ENCODE measurements around the gene GLRA1.
"Not testable (repeated sequence)": the region's sequence is repeated elsewhere in the genome, so short reads cannot be mapped to it uniquely, and the experiment has no call there.

The GLRA1 gene

GRCh38 chr5:151805414-151806223 is 119.0 kb downstream of the GLRA1 start:
- TF ChIP-seq ZNF274 (IDR thresholded peaks at IDR 0.05; ENCODE audit: low read depth, low read length) = no peak
- H3K4me3 ChIP-seq (ENCODE audit: low read length) = no peak overlapping the region

GRCh38 chr5:151800532-151800931 is 124.1 kb downstream of the GLRA1 start:
- TF ChIP-seq ZNF274 (IDR thresholded peaks at IDR 0.05; ENCODE audit: low read depth, low read length) = no peak
- H3K4me3 ChIP-seq (ENCODE audit: low read length) = no peak overlapping the region

- no peak for TF ChIP-seq ZNF274 (IDR thresholded peaks at IDR 0.05; ENCODE audit: low read depth, low read length)
These were observed 125.2 kb downstream of the GLRA1 start for GRCh38 chr5:151799407-151799806.

DNA sequence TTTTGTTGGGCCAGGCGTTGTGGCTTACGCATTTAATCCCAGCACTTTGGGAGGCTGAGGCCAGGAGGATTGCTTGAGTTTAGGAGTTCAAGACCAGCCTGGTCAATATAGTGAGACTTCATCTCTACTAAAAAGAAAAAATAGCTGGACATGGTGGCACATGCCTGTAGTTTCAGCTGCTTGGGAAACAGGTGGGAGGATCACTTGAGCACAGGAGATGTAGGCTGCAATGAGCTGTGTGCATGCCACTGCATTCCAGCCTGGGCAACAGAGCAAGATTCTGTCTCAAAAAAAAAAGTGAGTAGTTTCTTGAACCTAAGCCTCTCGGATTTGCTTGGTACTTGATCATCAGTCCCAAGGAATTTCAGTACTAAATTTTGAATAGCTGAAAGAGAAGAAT is 126.0 kb downstream of the GLRA1 start:
- H3K4me3 ChIP-seq (ENCODE audit: low read length) = no peak overlapping the region
- no peak for TF ChIP-seq ZNF274 (IDR thresholded peaks at IDR 0.05; ENCODE audit: low read depth, low read length)

More at GRCh38 chr5:151799407-151799806, 125.2 kb downstream of the GLRA1 start:
- no peak overlapping the region for H3K4me3 ChIP-seq (ENCODE audit: low read length)

- TF ChIP-seq ZNF274 (IDR thresholded peaks at IDR 0.05; ENCODE audit: low read depth, low read length) = no peak
- H3K4me3 ChIP-seq (ENCODE audit: low read length) = no peak overlapping the region
These were observed 129.2 kb downstream of the GLRA1 start for GRCh38 chr5:151795426-151795825.

DNA sequence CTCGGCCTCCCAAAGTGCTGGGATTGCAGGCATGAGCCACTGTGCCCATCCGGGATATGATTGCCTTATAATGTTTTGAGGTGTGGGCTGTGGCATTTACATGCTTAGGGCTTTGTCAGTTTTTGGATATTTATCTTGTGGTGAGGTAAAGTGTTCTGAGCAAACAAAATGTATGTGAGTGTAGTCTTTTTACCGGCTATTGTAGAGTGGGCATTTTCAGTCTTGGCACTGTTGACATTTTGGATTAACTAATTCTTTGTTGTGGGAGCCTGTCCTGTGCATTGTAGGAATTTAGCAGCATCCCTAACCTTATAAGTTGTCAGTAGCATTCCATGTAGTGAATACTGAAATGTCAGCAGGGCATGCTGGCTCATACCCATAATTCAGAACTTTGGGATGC is 131.3 kb downstream of the GLRA1 start:
- TF ChIP-seq ZNF274 (IDR thresholded peaks at IDR 0.05; ENCODE audit: low read depth, low read length) = no peak
- H3K4me3 ChIP-seq (ENCODE audit: low read length) = no peak overlapping the region

- no peak for TF ChIP-seq ZNF274 (IDR thresholded peaks at IDR 0.05; ENCODE audit: low read depth, low read length)
These were observed 136.8 kb downstream of the GLRA1 start for GRCh38 chr5:151787817-151788216.

GRCh38 chr5:151786468-151786867 is 138.2 kb downstream of the GLRA1 start:
- H3K4me3 ChIP-seq (ENCODE audit: low read length) = no peak overlapping the region
- no peak for TF ChIP-seq ZNF274 (IDR thresholded peaks at IDR 0.05; ENCODE audit: low read depth, low read length)

More at GRCh38 chr5:151787817-151788216, 136.8 kb downstream of the GLRA1 start:
- no peak overlapping the region for H3K4me3 ChIP-seq (ENCODE audit: low read length)

GRCh38 chr5:151784141-151784540 is 140.5 kb downstream of the GLRA1 start:
- no peak overlapping the region for H3K4me3 ChIP-seq (ENCODE audit: low read length)
- no peak for TF ChIP-seq ZNF274 (IDR thresholded peaks at IDR 0.05; ENCODE audit: low read depth, low read length)

GRCh38 chr5:151783664-151784063 is 141.0 kb downstream of the GLRA1 start:
- not testable (repeated sequence) for H3K4me3 ChIP-seq (ENCODE audit: low read length)

DNA sequence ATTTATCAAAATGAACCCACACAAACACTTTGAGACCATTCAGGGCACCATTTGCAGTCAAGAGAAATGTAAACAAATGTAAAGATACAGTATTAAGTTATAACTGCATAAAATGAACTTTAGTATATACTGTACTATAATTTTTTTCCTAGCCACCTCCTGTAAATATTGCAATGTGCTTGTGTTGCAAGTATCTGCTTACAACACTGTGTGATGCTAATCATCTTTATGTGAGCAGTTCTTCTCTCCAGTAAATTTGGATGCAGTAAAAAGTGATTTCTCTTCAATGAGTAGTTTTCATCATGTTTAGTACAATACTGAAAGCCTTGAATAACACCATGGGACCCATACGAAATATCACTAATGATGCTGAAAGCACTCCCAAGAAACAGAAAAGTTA is 143.4 kb downstream of the GLRA1 start:
- H3K4me3 ChIP-seq (ENCODE audit: low read length) = no peak overlapping the region
- no peak for TF ChIP-seq ZNF274 (IDR thresholded peaks at IDR 0.05; ENCODE audit: low read depth, low read length)

- H3K4me3 ChIP-seq (ENCODE audit: low read length) = no peak overlapping the region
- no peak for TF ChIP-seq ZNF274 (IDR thresholded peaks at IDR 0.05; ENCODE audit: low read depth, low read length)
These were observed 144.3 kb downstream of the GLRA1 start for GRCh38 chr5:151780348-151780747.

DNA sequence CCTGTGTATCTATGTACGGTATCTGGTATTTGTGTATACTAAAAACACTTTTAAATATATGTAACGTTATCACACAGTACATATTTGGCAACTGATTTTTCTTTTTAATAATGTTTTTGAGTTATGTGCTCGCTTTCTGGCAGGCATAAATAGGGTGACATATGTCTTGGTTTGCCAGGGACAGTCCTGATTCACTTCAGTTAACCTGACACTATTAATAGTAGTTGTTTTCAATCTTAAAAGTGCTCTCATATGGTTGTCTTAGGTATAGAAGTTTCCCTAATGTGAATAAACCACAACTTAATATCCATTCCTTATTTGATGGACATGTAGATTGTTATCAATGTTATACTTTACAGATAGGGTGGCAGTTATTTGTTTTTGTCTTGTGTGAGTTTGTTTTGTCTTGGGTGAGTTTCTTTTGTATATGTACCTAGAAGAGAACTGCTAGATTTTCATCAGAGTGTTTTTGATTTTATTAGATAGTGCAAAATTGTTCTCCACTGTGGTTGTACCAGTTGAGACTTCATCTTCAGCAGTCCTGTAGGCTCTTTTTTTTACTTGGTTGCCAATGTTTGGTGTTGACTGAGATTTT is 145.0 kb downstream of the GLRA1 start:
- no peak overlapping the region; the same call in 1 of the 2 replicates for H3K4me3 ChIP-seq (ENCODE audit: low read length)
- no peak for TF ChIP-seq ZNF274 (IDR thresholded peaks at IDR 0.05; ENCODE audit: low read depth, low read length)

GRCh38 chr5:151775025-151775606 is 149.5 kb downstream of the GLRA1 start:
- no peak for TF ChIP-seq ZNF274 (IDR thresholded peaks at IDR 0.05; ENCODE audit: low read depth, low read length)
- H3K4me3 ChIP-seq (ENCODE audit: low read length) = peak overlapping the region; percentile 23; the same call in 1 of the 2 replicates

- H3K4me3 ChIP-seq (ENCODE audit: low read length) = peak overlapping the region; percentile 86; the same call in 1 of the 2 replicates
- TF ChIP-seq ZNF274 (IDR thresholded peaks at IDR 0.05; ENCODE audit: low read depth, low read length) = no peak
These were observed 150.7 kb downstream of the GLRA1 start for GRCh38 chr5:151773951-151774350.

Measured in GM08714 (cell line).